K562 (cell line): ENCODE data around the gene IDH3G. TPM values are rescaled to one million over a fixed set of nuclear protein-coding genes. Genes with fewer than 3 reads are reported as not detected.

Experiments
- ATAC-seq: fragments of 200-7000 bp; cut with Tn5 transposase; 3 replicates; pipeline ENCODE4 v1.9.1; 2020; ENCODE audit warnings: moderate library complexity
- BruUV-seq: library from RNA; stranded (reverse); fragments of 400-500 nt; replicated peaks from 2 replicates; lab custom pipeline; 2021; lab: Mats Ljungman, UMichigan
- CTCF ChIA-PET: fragments of 300-600 bp; formaldehyde crosslinking; extraction: SDS; loops from one replicate; lab custom pipeline; 2021; ENCODE audit warnings: low intra/inter-chr PET ratio; lab: Yijun Ruan, JAX
- POLR2A ChIA-PET: fragments of 300-600, 350-650 bp; sonication (Branson Sonifier 250); formaldehyde crosslinking; extraction: SDS; loops from one replicate; lab custom pipeline; 2021; ENCODE audit warnings: antibody characterized with exemption, inconsistent platforms; lab: Yijun Ruan, JAX
- DNase-seq, 4 experiments: peaks; one replicate each; pipeline versions ENCODE4 v3.0.0 to v3.0.0-alpha.2; 2011 to 2018; ENCODE audit warnings: low spot score in 3 of 4, mixed read lengths in 3 of 4; ENCODE audit errors: extremely low read depth in 1 of 4
- FAIRE-seq: peaks from 2 replicates; lab custom pipeline; 2011; peaks lifted over from hg19 to GRCh38; lab: Jason Lieb, UNC
- H2AFZ ChIP-seq: 2 replicates; pipeline ENCODE4 v1.6.0; 2011; ENCODE audit warnings: low read depth, low read length, control low read depth, inconsistent platforms
- H3K27ac ChIP-seq: fragments of 200-600 bp; 3 replicates; pipeline ENCODE4 v1.8.0; 2011; ENCODE audit warnings: low read depth, mild to moderate bottlenecking, control low read depth, inconsistent platforms, low read length, moderate library complexity, mixed read lengths; ENCODE audit errors: extremely low read depth
- H3K27me3 ChIP-seq, 2 experiments: fragments of 300-600 bp in 1 of 2; 2 replicates in 1 of 2; 3 replicates in 1 of 2; pipeline versions ENCODE4 v1.6.0 to v1.8.0; 2011; ENCODE audit warnings: inconsistent platforms in 2 of 2, low read length in 2 of 2, mild to moderate bottlenecking in 1 of 2, mixed read lengths in 1 of 2, moderate library complexity in 1 of 2; ENCODE audit not compliant: control insufficient read depth in 2 of 2, insufficient read depth in 2 of 2
- H3K36me3 ChIP-seq: fragments of 300-600 bp; 3 replicates; pipeline ENCODE4 v1.8.0; 2011; ENCODE audit warnings: mild to moderate bottlenecking, low read length, inconsistent platforms; ENCODE audit not compliant: control insufficient read depth, insufficient read depth
- H3K4me1 ChIP-seq, 2 experiments: fragments of 200-600 bp in 1 of 2; replicated peaks in 1 of 2; 2 replicates in 1 of 2; 3 replicates in 1 of 2; pipeline versions ENCODE4 v1.5.1 to v1.8.0; 2011; ENCODE audit warnings: inconsistent platforms in 2 of 2, low read length in 2 of 2, mild to moderate bottlenecking in 1 of 2, mixed read lengths in 1 of 2, moderate library complexity in 1 of 2; ENCODE audit not compliant: control insufficient read depth in 2 of 2, insufficient read depth in 2 of 2
- H3K4me2 ChIP-seq: 2 replicates; pipeline ENCODE4 v1.6.1; 2011; ENCODE audit warnings: low read length, control low read depth, inconsistent platforms, mixed read lengths; ENCODE audit not compliant: insufficient read depth
- H3K4me3 ChIP-seq: fragments of 200-600 bp; sonication (generic), shearing (Covaris generic); 2 replicates; pipeline ENCODE4 v1.5.1; 2016; ENCODE audit warnings: control low read depth, inconsistent platforms
- H3K79me2 ChIP-seq: fragments of 200-600 bp; 3 replicates; pipeline ENCODE4 v1.8.0; 2011; ENCODE audit warnings: low read length, inconsistent platforms; ENCODE audit not compliant: control insufficient read depth, insufficient read depth
- H3K9ac ChIP-seq, 2 experiments: 2 replicates each; pipeline versions ENCODE4 v1.6.0 to v1.6.1; 2011; ENCODE audit warnings: low read depth in 2 of 2, low read length in 2 of 2, control low read depth in 1 of 2, inconsistent platforms in 1 of 2, mild to moderate bottlenecking in 1 of 2, mixed read lengths in 1 of 2; ENCODE audit not compliant: insufficient read depth in 1 of 2
- H3K9me1 ChIP-seq: one replicate; pipeline ENCODE4 v1.6.0; 2011; ENCODE audit warnings: inconsistent platforms, mild to moderate bottlenecking, low read length, moderate library complexity; ENCODE audit not compliant: control insufficient read depth, insufficient read depth
- H3K9me3 ChIP-seq: replicated peaks from 2 replicates; pipeline ENCODE4 v1.5.1; 2011; ENCODE audit warnings: low read depth, low read length, inconsistent platforms; ENCODE audit not compliant: control insufficient read depth, insufficient read depth
- H4K20me1 ChIP-seq: replicated peaks from 2 replicates; pipeline ENCODE4 v1.6.1; 2011; ENCODE audit warnings: low read length, inconsistent platforms, mixed read lengths; ENCODE audit not compliant: control insufficient read depth, insufficient read depth
- ATF6 ChIP-seq: sonication (generic); formaldehyde crosslinking; IDR thresholded peaks from 2 replicates; pipeline ENCODE4 v1.4.0; 2020; ENCODE audit warnings: mild to moderate bottlenecking, missing genetic modification reagents
- CREB1 ChIP-seq, 2 experiments: sonication (generic) in 1 of 2; formaldehyde crosslinking in 1 of 2; IDR thresholded peaks; 2 replicates each; pipeline versions ENCODE4 v1.6.1 to v1.8.0; 2012 to 2022; ENCODE audit warnings: inconsistent platforms in 1 of 2, mild to moderate bottlenecking in 1 of 2, missing genetic modification reagents in 1 of 2, moderate library complexity in 1 of 2
- PATZ1 ChIP-seq: fragments of 250-450 bp; sonication (Bioruptor Pico); IDR thresholded peaks from 2 replicates; pipeline ENCODE4 v1.5.0; 2020; ENCODE audit warnings: mild to moderate bottlenecking, borderline replicate concordance
- RERE ChIP-seq: sonication (generic); formaldehyde crosslinking; IDR thresholded peaks from 2 replicates; pipeline ENCODE4 v1.8.0; 2023; ENCODE audit warnings: missing genetic modification reagents, mild to moderate bottlenecking, borderline replicate concordance
- SNAPC5 ChIP-seq: fragments of 250-450 bp; sonication (Bioruptor Pico); IDR thresholded peaks from 2 replicates; pipeline ENCODE4 v1.8.0; 2021; ENCODE audit warnings: moderate library complexity, mild to moderate bottlenecking, inconsistent platforms
- ZBTB11 ChIP-seq, 3 experiments: fragments of 200-800 bp in 1 of 3; fragments of 250-450 bp in 1 of 3; fragments of 450-650 bp in 1 of 3; sonication (Bioruptor Pico) in 1 of 3; sonication (Bioruptor generic) in 1 of 3; formaldehyde crosslinking in 1 of 3; IDR thresholded peaks; 2 replicates each; pipeline versions ENCODE4 v1.6.1 to v1.8.0; 2016 to 2022; ENCODE audit warnings: mild to moderate bottlenecking in 2 of 3, missing genetic modification characterization in 2 of 3, missing compliant biosample characterization in 1 of 3, moderate library complexity in 1 of 3
- WGBS: fragments of 100-300 bp; shearing (Covaris generic); methylation state at CpG from one replicate; pipeline ENCODE4 v1.1.6; 2016; ENCODE audit warnings: low coverage, mixed read lengths; ENCODE audit not compliant: insufficient coverage; ENCODE audit errors: missing lambda C conversion rate; 5-methylcytosine and 5-hydroxymethylcytosine counted together
- in situ Hi-C: fragments of 300-500 bp; cut with MboI; formaldehyde crosslinking; loops from 4 replicates; pipeline ENCODE4 v1.15.0; 2018; ENCODE audit warnings: inconsistent platforms, mixed read lengths
- intact Hi-C: fragments of 100-400 bp; cut with micrococcal nuclease; formaldehyde crosslinking; loops from 2 replicates; pipeline ENCODE4 v1.14.2; 2022
- polyA plus RNA-seq, 8 experiments: library from polyadenylated mRNA; depleted of rRNA in 4 of 8; stranded (reverse) in 5 of 8; unstranded in 3 of 8; fragments of >200 nt; fragmentation: Nextera tagmentation in 2 of 8; fragmentation: Illumina TruSeq in 1 of 8; extraction: Ambion mirVana in 2 of 8; extraction: Trizol in 1 of 8; gene quantifications; 2 replicates each; pipeline versions ENCODE4 v1.2.1 to v1.2.3, GENCODE V29; 2011 to 2014; ENCODE audit warnings: inconsistent platforms in 1 of 8, missing spikeins in 1 of 8
- total RNA-seq, 7 experiments: library from RNA; depleted of rRNA in 6 of 7; stranded (reverse); fragments of >200 nt in 6 of 7; fragmentation: Illumina TruSeq in 2 of 7; extraction: Trizol in 2 of 7; gene quantifications; 2 replicates each; pipeline versions ENCODE4 v1.2.1 to v1.2.3, GENCODE V29; 2011 to 2021; ENCODE audit warnings: low replicate concordance in 1 of 7

Gene IDH3G
- total and polyA plus RNA-seq, 9 of the 15 experiments (the other 6 are each of a cell fraction or from before 2014, with no cell fraction given) = 24.3 to 72.5 (median 37.9) TPM

GRCh38 chrX:153820601-153821000 is 26.4 kb upstream of the IDH3G start:
- Histone ChIP-seq H3K4me3 (no peak overlapping the region), H3K27me3 (peaks cover 10 to 20% of the 10 kb centered on the region in 2 experiments; a peak in 3 of 5 replicates), H3K4me1 (peaks cover 5 to 18% of the 10 kb centered on the region in 2 experiments; a peak in 4 of 5 replicates), H3K9ac (no peak overlapping the region), H3K9me1 (no peaks in the 10 kb centered on the region), H3K36me3 (no peaks in the 10 kb centered on the region), H4K20me1 (no peaks in the 10 kb centered on the region; the same call in 1 of the 2 replicates), H3K27ac (no peak overlapping the region), H3K4me2 (no peak overlapping the region), H2AFZ (no peak overlapping the region), H3K79me2 (no peaks in the 10 kb centered on the region), H3K9me3 (no peaks in the 10 kb centered on the region)
- in situ Hi-C loops = no loop called here
- ATAC-seq = no peak
- 10% methylated on average over 7 of the region's 7 CpGs for WGBS
- ChIA-PET POLR2A (no interaction called here), CTCF (no interaction called here)
- intact Hi-C loops = no loop called here
- no peak for DNase-seq
- FAIRE-seq = no peak
- BruUV-seq = no TSS peak
- no peak for TF ChIP-seq ATF6 (CRISPR knock-in tag)
- no peak for TF ChIP-seq RERE (CRISPR knock-in tag)
- TF ChIP-seq SNAPC5 (CRISPR knock-in tag) = no peak
- no peak for TF ChIP-seq ZBTB11 (CRISPR knock-in tag; IDR thresholded peaks at IDR 0.05)
- no peak for TF ChIP-seq PATZ1 (CRISPR knock-in tag)
- TF ChIP-seq CREB1 (IDR thresholded peaks at IDR 0.05) = no peak
- no peak for TF ChIP-seq CREB1 (CRISPR knock-in tag; IDR thresholded peaks at IDR 0.05)
